OCI-LY3 (cell line): Measurements from ENCODE around the gene MSI2.

Source experiments
- CTCF ChIP-seq: fragments of 200-600, 300-600 bp; sonication (generic); IDR thresholded peaks from 2 replicates; pipeline ENCODE4 v1.5.1; 2014; ENCODE audit warnings: antibody characterized with exemption, low read length, low read depth
- EZH2phosphoT487 ChIP-seq: fragments of 200-600 bp; shearing (Covaris generic); IDR thresholded peaks from 2 replicates; pipeline ENCODE4 v1.6.1; 2018; ENCODE audit warnings: antibody characterized with exemption, mixed run types, low read depth

- TF ChIP-seq CTCF (no peak), EZH2phosphoT487 (no peak)
These were observed 443.5 kb downstream of the MSI2 start for GRCh38 chr17:57699751-57700219.
